Suprapubic skin (tissue), 4 donors: ENCODE results near the gene HOXD9.

ENCODE experiments used
- EP300 ChIP-seq: sonication (generic); formaldehyde crosslinking; IDR thresholded peaks from one replicate; pipeline ENCODE4 v1.6.1; 2017; ENCODE audit warnings: antibody characterized with exemption
- POLR2A ChIP-seq, 2 donors: fragments of 450-650 bp; IDR thresholded peaks; one replicate each; pipeline ENCODE4 v1.6.1; 2017; ENCODE audit warnings: antibody characterized with exemption in 2 of 2, mild to moderate bottlenecking in 2 of 2, moderate library complexity in 2 of 2
- POLR2AphosphoS5 ChIP-seq, 3 donors: sonication (generic); formaldehyde crosslinking; IDR thresholded peaks; one replicate each; pipeline ENCODE4 v1.6.1; 2017; ENCODE audit warnings: antibody characterized with exemption in 3 of 3
- TF ChIP-seq, protein P1 (sequence below), 2 donors: fragments of 200-600 bp in 1 of 2; fragments of 450-650 bp in 1 of 2; sonication (generic) in 1 of 2; IDR thresholded peaks; one replicate each; pipeline ENCODE4 v1.5.1; 2016 to 2019; ENCODE audit warnings: antibody characterized with exemption in 2 of 2, mild to moderate bottlenecking in 1 of 2, moderate library complexity in 1 of 2

- TF ChIP-seq POLR2AphosphoS5 (IDR thresholded peaks at IDR 0.05) = no peak
- TF ChIP-seq, protein P1, sequence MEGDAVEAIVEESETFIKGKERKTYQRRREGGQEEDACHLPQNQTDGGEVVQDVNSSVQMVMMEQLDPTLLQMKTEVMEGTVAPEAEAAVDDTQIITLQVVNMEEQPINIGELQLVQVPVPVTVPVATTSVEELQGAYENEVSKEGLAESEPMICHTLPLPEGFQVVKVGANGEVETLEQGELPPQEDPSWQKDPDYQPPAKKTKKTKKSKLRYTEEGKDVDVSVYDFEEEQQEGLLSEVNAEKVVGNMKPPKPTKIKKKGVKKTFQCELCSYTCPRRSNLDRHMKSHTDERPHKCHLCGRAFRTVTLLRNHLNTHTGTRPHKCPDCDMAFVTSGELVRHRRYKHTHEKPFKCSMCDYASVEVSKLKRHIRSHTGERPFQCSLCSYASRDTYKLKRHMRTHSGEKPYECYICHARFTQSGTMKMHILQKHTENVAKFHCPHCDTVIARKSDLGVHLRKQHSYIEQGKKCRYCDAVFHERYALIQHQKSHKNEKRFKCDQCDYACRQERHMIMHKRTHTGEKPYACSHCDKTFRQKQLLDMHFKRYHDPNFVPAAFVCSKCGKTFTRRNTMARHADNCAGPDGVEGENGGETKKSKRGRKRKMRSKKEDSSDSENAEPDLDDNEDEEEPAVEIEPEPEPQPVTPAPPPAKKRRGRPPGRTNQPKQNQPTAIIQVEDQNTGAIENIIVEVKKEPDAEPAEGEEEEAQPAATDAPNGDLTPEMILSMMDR (IDR thresholded peaks at IDR 0.05) = no peak
- no peak for TF ChIP-seq POLR2A (IDR thresholded peaks at IDR 0.05)
- no peak for TF ChIP-seq EP300
Observed at GRCh38 chr2:176167398-176167797, 44.9 kb downstream of the HOXD9 start.
